ENCODE data around the gene NAV2.
"Not testable (repeated sequence)": the region's sequence is repeated elsewhere in the genome, so short reads cannot be mapped to it uniquely, and the experiment has no call there.

NAV2 gene

GRCh38 chr11:19892387-19892786 lies 179.8 kb downstream of the NAV2 start:
- no peak for DNase-seq (ENCODE audit: low read depth)
- TF ChIP-seq CTCF (IDR thresholded peaks at IDR 0.05; ENCODE audit: control insufficient read depth, extremely low read depth, insufficient read depth), result no peak
- no peak overlapping the region for H3K4me3 ChIP-seq (ENCODE audit: low read depth, low read length)

- DNase-seq (ENCODE audit: low read depth), result no peak
- TF ChIP-seq CTCF (IDR thresholded peaks at IDR 0.05; ENCODE audit: control insufficient read depth, extremely low read depth, insufficient read depth), result no peak
- H3K4me3 ChIP-seq (ENCODE audit: low read depth, low read length), result no peak overlapping the region
These were observed 180.2 kb downstream of the NAV2 start for GRCh38 chr11:19892876-19893275.

- no peak overlapping the region for H3K4me3 ChIP-seq (ENCODE audit: low read depth, low read length)
- no peak for TF ChIP-seq CTCF (IDR thresholded peaks at IDR 0.05; ENCODE audit: control insufficient read depth, extremely low read depth, insufficient read depth)
- DNase-seq (ENCODE audit: low read depth), result no peak
These were observed 181.8 kb downstream of the NAV2 start for GRCh38 chr11:19894404-19894803.

GRCh38 chr11:19895037-19895436 lies 182.4 kb downstream of the NAV2 start:
- not testable (repeated sequence) for DNase-seq (ENCODE audit: low read depth); H3K4me3 ChIP-seq (ENCODE audit: low read depth, low read length)

GRCh38 chr11:19895776-19896175 lies 183.1 kb downstream of the NAV2 start:
- DNase-seq (ENCODE audit: low read depth), result no peak
- no peak for TF ChIP-seq CTCF (IDR thresholded peaks at IDR 0.05; ENCODE audit: control insufficient read depth, extremely low read depth, insufficient read depth)
- H3K4me3 ChIP-seq (ENCODE audit: low read depth, low read length), result no peak overlapping the region

GRCh38 chr11:19903620-19904069 lies 191.0 kb downstream of the NAV2 start:
- DNase-seq (ENCODE audit: low read depth), result peak; percentile 34
- H3K4me3 ChIP-seq (ENCODE audit: low read depth, low read length), result no peak overlapping the region
- peak; percentile 87 for TF ChIP-seq CTCF (IDR thresholded peaks at IDR 0.05; ENCODE audit: control insufficient read depth, extremely low read depth, insufficient read depth)

GRCh38 chr11:19905280-19905853 lies 192.7 kb downstream of the NAV2 start:
- H3K4me3 ChIP-seq (ENCODE audit: low read depth, low read length), result no peak overlapping the region
- peak; percentile 57 for TF ChIP-seq CTCF (IDR thresholded peaks at IDR 0.05; ENCODE audit: control insufficient read depth, extremely low read depth, insufficient read depth)
- no peak for DNase-seq (ENCODE audit: low read depth)
